ENCODE data around the gene SF3A2.

SF3A2 gene

DNA sequence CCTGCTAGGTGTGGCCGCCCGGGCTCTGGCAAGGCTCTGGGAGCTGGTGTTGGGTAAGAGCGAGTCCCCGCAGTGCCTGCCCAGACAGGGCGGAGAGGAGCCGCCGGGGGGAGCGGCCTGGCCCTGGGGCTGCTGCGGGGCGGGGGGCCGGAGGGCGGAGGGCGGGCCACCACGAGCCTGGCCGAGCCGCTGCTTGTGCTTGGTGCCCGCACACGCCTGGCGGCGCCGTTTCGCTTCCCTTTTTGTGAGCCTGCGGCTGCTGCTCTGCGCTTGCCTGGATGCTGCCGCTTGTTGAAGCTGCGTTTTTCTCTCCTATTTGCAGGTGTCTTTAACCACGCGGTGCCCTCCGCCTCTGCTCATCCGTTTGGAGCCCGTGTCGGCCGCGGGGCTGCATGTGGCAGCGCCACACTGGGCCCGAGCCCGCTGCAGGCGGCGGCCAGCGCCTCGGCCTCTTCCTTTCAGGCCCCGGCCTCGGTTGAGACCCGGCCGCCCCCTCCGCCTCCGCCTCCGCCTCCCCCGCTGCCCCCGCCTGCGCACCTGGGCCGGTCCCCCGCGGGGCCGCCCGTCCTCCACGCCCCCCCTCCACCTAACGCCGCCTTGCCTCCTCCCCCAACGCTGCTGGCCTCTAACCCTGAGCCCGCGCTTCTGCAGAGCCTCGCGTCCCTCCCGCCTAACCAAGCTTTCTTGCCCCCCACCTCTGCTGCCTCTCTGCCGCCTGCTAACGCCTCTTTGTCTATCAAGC lies 9.0 kb upstream of the SF3A2 start:
- DNase-seq, result no peak

DNA sequence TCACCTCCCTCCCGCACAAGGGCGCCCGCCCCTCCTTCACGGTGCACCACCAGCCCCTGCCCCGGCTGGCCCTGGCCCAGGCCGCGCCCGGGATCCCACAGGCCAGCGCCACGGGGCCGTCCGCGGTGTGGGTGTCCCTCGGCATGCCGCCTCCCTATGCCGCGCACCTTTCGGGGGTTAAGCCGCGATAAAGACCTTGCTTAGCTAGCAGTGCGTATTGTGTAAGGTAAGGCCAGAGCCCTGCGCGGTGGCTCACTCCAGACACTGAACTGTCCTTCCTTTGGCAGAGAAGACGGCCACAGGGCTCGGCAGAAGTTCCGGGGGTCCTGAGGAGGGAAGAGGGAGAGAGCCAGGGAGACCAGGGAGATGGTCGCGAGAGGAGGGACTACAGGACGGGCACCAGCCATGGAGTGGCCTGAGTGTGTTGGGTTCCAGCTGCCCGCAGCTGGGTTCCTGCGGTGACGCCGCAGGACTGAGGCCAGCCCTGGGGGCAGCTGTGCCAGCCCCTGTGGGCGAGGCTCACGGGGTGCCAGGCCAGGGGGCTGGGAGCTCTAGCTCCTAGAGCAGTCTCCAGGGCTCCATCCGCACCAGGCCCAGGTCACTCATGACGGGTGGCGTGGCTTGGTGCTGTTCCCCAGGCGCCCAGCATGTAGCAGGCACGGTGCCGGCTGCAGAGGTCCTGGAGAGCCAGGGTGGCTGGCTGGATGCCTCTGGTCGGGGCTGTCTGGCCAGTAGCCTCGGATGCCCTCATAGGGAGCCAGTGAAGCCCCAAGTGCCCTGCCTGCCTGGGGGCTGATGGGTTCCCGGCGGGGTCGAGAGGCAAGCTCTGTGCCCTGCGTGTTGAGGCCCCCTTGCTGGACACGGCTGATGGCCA lies 8.2 kb upstream of the SF3A2 start:
- DNase-seq, result no peak

DNA sequence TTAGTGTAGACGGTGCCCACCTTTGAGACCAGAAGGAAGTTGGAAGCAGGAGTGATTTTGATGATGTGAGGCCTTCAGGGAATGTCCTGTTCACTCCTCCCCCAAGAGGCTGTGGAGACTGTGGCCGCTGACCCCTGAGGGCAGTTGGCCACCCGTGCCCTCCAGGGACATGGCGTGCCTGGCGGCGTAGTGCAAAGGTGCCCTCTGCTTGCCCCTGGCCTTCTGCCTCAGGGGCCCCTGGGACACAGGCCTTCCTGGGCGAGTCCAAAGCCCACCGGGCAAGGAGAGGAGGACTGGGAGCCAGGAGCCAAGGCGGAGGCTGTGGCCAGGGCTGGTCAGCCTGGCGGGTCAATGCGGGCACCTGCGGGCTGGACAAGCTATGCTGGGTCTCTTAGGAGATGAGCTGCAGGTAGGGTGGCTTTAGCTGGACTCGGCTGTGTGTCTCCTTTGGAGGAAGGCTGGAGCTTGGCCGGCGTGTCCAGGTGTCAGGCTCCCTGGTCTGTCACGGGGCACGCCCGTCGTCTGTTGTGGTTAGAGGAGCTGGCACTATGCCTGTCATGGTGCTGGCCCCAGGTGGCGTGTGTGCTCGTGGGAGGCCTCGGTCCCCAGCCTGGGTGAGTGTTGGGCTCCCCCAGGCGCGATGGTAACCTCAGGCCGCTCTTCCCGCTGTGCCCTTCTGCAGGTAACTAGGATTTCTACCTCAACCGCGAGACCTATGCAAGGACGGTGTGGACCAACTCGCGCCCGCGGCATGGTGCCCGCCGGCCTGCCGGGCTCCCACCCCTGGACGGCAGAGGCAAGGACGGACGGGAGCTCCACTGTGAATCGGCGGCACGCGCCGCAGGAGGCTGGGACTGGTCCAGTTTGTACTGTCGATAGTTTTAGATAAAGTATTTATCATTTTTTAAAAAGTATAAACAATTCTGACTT lies 7.3 kb upstream of the SF3A2 start:
- DNase-seq, result no peak

DNA sequence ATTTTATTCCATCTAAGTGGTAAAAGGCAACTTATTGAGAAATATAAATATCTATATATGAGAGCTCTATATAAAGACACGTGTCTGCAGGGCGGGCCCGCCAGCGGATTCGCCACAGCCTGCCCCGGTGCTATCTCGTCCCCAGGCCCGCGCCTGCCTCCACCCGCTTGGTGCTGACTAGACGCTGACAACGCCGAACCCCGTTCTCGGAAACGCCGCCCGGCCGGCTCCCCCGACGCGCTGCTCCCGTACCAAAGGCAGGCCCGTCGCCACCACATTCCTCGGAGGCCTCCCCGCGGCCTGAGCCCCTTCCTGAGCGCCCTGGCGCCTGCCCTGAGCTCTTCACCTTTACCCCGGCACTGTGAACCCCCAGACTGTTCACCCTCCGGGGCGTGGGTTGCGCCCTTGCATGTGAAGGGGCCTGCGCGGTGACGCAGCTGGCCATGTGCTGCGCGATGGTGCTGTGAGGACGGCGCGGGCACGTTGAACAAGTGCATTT lies 6.5 kb upstream of the SF3A2 start:
- no peak for DNase-seq

DNA sequence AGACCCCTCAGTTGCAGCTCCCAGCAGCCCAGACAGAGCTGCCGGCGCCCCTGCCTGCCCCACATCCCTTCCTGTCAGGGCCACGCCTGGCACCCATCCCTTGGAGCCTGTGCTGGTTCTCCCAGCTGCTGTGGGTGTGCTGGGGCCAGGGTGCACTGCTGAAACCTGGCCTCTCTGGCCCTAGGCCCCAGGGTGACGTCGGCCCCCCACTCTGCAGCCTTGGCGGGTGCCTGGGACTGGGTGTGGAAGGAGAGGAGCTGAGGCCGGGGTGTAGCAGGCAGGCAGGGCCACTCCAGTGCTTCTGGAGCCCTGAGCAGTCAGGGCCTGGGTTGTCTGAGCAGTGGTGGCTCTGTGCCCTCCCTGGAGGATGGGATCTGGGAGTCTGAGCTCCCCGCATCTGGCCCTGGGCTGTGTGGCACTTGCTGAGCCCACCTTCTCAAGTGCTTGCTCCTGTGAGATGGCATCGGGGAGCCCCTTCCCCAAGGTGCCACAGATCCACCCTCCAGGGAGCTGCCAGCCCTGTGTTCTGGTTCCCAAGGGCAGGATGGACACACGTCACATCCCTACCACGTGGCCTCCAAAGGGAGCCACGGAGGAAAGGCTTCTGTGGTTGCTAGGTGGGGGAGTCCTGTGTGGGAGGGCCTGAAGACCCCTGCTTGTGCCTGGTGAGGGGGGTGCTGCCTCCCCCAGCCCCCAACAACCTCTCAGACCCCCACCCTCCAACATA lies 5.7 kb upstream of the SF3A2 start:
- DNase-seq, result no peak

DNA sequence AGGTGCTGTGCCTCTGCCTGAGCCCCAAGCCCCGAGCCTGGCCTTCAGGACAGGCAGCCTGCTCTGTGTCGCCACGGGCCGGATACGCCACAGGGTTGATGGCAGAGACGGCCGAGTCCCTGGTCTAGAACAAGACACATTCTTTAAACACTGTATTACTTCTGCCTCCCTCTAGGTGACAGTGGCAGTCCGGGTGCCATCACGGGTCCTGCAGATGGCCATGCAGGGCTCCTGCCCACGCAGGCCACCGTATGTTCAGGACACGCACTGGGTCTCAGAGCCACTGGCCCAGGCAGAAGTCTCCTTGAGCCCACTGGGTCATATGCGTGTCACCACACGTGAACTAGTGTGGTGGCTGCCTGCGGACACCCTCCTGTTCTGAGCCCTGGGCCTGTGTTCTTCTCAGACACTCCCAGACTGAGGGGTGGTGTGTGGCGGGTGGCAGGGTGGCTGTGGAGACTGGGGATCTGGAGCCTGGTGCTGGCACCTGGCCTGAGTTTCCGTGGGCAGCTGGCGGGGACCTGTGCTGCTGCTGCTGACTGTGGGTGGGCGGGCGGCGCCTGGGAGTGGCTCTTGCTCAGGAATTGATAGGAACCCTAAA lies 4.9 kb upstream of the SF3A2 start:
- DNase-seq, result peak; percentile 27 to 36

DNA sequence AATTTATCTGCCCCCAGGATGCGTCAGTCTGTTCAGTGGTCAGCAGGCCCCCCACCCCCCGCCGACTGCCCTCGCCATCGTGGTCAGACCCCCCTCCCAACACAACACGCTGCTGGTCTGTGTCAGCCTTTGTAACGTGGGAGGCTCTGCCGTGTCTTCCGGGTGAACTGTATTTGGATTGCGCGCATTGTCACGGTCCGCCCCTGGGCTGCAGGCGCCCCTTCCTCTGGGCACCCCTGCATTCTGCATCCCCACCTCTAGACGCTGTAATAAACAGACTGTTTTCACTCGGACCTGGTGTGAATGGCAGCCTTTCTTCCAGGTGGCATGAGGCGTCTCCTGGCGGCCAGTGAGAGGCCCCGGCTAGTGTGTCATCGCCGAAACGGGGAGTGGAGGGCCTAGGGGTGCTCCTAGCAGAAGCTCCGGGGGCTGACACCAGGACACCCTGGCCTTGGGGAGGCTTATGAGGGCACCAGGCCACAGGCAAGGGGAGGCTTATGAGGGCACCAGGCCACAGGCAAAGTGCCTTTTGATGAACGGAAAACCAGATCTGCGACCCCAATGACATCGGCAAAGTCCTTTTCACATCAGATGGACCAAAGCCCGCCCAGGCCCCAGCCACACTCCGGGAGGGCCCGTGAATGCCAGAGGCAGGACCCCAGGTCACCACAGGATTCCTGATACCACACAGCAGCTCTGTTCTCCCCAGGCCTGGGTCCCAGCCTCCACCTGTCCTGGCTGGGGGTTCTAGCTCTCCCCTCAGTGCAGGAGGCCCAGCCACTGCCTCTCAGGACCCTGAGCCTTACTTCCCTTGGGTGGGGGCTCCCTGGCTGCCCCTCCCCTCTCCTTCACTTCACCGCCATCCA lies 4.1 kb upstream of the SF3A2 start:
- no peak for DNase-seq

DNA sequence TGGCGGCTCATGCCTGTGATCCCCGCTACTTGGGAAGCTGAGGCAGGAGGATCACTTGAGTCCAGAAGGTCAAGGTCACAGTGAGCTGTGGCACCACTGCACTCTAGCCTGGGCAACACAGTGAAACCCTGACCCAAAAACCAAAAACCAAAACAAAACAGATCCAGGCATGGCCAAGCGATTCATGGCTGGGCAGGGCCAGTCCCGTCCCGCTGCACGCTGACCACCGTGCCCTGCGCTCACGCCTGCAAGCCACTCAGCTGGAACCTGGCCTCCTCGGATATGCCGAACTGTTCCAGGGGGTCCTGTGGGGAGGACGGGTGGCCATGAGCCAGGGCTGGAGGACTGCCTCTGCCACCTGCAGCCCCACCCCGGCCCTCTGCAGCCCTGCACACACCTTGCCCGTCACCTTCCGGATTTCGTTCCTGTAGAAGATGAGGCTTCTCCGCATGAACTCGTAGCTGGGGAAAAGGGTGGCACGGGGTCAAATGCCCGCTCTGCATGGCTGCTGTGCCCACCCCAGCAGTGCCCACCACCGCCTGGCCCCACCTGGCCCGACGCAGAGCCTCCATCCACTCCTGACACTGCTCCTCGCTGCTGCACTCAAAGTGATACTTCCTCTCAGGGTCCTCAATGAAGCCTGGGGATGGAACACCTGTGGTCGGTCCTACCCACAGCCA lies 2.9 kb upstream of the SF3A2 start:
- no peak for DNase-seq

DNA sequence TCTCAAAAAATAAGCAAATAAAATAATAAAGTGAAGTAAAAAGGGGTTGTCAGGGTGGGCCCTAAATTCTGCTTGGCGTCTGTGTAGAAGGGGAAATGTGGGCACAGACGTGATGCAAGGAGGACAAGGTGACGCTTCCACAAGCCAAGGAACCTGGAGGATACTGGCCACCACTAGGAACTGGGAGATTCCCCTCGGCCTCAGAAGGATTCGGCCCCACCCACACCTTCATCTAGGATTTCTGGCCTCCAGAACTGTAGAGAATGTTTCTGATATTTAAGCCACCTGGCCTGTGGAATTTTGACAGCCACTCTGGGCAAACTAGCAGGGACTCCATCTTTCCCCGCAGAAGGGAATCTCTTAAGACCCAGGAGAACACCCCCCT lies 1.6 kb upstream of the SF3A2 start:
- DNase-seq, result no peak

DNA sequence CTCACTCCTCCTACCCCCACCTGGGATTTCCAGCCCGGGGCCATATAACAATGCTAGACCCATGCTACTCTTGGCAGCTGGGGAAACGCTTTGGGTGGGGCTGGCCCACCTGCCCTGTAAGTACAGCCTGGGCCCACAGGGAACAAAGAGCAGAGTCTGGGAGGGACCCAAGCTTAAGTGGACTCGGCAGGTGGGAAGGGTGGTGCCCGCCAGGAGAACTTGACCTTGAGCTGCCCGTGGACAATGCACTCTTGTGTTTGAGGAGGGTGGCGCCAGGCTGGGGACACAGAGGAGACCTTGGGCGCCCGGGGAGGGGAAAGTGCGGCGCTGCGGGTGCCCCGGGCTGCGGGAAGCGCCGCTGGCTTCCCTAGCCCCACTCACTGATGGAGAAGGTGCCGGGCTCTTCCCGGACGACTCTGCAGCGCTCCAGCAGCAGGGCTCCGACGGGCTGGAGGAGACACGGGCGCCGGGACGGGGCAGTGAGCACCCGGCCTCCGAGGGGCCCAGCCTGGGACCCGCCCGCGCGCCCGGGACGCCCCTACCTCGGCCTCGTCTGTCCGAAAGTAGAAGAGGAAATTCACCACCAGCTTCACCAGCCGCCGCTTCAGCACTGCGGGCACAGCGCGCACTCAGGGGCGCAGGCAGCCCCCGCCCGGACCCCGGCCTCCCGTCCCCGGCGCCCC lies 1.1 kb upstream of the SF3A2 start:
- DNase-seq, result peak in 1 of 2 experiments; percentile 11

DNA sequence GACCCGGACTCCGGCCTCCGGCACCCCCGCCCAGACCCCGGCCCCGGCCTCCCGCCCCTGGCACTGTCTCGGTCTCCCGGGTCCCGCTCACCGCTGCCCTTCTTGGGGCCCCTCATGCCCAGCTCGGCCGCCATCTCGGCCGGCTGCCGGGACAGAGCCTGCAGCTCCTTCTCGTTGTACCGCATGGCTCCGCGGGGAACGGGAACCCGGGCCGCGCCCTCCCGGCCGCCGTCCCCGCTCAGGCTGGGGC lies 635 bp upstream of the SF3A2 start:
- no peak for DNase-seq

DNA sequence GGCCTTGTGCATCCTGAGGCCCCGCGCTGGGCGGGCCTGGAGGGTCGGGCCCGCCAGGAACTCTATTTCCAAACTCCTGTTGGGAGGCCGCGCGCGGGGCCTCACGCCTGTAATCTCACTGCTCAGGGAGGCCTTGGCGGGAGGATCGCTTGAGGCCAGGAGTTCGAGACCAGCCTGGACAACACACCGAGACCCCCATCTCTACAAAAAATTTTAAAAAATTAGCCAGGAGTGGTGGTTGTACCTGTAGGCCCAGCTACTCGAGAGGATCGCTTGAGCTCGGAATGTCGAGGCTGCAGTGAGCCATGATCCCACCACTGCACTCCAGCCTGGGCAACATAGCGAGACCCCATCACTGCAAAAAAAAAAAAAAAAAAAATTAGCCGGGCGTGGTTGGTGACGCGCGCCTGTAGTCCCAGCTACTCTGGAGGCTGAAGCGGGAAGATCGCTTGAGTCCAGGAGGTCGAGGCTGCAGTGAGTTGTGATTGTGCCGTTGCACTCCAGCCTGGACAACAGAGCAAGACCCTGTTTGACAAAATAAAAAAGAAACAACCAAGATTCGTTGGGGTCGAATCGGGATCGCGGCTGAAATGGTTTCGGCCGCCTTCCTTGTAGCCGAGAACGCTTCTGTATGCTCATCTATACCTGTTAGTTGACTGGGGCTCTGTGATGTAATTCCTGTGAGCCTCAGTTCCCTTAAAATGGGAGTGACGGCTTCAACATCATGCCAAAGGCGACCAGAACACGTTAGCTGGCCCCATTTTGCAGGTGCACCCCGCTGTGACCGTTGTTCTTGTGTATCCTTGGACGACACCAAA lies 636 bp downstream of the SF3A2 start:
- DNase-seq, result no peak

DNA sequence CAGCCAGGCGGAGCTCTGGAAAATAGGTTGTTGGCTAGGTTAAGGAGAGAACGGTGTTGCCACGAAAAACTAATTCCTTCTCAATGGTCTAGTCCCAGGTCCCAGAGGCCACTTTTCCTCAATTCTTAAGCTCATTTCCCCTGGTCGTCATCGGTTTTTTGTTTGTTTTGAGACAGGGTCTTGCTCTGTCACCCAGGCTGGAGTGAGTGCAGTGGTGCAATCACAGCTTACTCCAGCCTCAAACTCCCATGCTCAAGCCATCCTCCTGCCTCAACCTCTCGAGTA lies 1.2 kb downstream of the SF3A2 start:
- DNase-seq, result no peak

DNA sequence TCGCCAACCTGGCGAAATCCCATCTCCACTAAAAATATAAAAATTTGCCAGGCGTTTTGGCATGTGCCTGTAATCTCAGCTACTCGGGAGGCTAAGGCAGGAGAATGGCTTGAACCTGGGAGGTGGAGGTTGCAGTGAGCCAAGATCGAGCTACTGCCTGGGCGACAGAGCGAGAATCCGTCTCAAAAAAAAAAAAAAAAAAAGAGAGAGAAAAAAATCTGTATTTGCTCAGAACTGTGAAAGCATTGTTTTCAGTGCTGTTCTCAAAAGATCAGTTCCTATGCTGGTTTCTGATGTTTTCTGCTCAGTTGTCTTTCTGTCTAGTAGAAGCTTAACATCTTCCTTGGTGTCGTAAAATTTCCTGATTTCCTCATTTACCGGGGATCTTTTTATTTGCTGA lies 2.5 kb downstream of the SF3A2 start:
- peak in 1 of 2 experiments; percentile 19 for DNase-seq

DNA sequence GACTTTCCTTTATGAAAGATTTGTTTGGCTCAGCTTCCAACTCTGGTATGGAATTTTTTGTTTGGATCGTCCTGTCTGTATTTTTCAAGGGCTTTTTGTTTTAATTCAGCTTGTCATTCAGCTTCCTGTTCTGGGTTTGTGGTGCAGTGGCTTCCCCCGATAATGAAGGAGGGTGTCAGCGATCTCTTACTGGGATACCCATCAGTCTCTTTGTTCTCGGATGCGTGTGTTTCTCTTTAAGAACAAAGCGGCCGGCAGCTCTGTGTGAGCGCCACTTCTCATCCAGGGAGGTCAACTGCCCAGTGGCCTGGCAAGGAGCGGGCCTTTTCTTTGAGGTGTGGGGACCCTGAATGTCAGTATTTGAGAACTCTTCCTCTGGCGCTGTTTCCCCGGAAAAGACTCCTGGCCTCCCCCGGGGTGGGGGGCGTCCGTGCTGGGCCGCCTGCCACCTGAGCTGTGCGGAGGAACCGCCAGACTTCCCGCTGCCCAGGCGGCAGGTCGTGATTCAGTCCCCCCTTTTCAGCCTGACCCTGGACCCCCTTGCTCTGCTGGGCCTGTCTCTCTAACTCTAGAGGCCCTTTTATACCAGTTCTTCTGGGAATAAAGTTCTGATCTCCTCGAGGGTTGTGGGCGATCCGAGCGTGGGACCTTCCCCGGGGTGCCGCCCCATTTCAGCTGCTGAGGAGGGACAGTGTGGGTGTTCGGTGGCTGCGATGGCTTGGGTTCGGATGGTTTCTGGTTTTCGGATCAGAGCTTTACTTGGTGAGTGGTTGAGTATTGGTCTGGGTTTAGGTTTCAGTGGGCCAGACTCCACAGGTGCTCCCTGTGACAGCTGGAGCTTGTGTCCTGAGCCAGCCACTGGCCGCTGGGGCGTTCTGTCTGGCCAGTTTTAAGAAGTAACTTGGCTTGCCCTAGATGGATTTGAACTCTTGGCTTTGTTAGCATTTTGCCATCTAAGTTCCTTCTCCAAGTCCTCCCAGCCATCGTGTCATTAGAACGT lies 3.4 kb downstream of the SF3A2 start:
- peak; percentile 73 to 80 for DNase-seq

DNA sequence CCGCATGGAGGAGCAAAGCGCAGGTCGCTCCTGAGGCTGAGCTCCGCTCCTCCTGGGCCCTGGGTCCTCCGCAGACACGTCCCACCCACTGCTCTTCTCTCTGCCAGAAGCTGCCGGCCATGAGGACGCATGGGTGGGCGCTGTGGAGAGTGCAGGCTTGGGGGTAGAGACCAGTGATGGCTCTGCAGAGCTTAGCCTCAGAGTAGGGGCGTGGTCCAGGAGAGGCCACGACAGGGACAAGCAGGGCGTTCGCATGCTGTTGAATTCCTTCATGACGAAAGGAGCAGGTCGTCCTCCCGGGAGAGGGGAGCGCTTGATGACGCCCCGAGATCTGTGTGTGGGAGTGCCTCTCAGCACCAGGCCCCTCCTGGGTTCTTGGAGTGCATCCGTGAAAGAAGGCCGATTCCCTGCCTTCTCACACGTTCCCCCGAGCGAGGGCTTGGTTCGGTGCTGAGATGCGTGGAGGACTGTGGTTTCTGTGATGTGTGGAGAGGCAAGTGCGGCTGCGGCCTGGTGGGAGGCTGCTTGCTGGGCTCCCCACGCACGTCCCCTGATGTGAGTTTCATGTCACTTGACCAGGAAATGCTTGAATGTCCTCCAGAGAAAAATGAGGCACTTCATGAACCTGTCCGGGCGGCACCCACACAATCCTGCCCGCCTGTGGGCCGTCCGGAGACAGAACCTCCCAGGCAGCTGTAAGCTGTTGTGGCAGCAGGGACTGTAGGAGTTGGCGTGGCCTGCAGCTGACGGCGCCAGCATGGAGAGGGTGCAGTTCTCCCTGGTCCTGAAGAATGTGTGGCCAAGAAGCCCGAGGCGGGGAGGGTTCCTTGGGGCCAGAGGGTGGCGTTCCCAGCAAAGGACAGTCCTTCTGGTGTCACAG lies 4.5 kb downstream of the SF3A2 start:
- DNase-seq, result no peak

DNA sequence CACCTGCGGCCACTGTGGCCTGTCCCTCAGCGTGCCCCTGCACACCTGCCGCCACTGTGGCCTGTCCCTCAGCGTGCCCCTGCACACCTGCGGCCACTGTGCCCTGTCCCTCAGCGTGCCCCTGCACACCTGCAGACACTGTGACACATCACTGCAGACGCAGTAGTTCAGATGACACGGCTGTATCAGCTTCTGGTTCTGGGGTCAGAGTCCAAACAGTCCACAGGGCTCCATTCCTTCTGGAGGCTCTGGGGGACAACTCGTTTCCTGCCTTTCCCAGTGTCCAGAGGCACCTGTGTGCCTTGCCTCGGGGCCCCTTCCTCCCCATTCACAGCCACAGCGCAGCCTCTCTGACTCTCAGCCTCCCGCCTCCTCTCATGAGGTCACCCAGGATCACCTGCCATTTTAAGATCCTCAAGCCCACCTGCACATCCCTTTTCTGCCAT lies 5.5 kb downstream of the SF3A2 start:
- DNase-seq, result no peak

All from Kasumi-1 (cell line).